ENCODE data around the gene LOXHD1. TPM values are rescaled to one million over a fixed set of nuclear protein-coding genes. Genes with fewer than 3 reads are reported as not detected.

LOXHD1 gene
- total RNA-seq, 1 donor from 2014 or later = not detected

DNA sequence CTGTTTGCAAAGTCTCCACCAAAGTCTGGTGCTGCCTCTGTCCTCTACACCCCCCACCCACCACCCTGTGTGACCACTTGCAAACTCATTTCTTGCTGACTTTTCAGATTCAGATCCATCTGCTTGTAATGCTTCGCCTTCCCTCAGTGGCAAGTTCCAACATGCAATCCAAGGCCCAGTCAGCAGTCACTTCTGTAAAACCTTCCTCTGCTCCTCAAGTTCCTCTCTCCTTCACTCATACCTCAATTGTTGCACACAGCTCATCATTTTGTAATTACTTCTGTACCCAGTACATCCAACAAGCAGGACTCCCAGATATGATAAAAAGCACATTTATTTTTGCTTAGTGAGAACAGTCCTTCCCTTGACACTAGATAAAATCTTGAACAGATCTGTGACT is 6.5 kb upstream of the LOXHD1 start:
- TF ChIP-seq POLR2AphosphoS5 (IDR thresholded peaks at IDR 0.05; ENCODE audit: insufficient read depth in 1 of 2, low read depth in 1 of 2) (no peak), POLR2A (IDR thresholded peaks at IDR 0.05) (no peak)
- TF ChIP-seq, protein P1, sequence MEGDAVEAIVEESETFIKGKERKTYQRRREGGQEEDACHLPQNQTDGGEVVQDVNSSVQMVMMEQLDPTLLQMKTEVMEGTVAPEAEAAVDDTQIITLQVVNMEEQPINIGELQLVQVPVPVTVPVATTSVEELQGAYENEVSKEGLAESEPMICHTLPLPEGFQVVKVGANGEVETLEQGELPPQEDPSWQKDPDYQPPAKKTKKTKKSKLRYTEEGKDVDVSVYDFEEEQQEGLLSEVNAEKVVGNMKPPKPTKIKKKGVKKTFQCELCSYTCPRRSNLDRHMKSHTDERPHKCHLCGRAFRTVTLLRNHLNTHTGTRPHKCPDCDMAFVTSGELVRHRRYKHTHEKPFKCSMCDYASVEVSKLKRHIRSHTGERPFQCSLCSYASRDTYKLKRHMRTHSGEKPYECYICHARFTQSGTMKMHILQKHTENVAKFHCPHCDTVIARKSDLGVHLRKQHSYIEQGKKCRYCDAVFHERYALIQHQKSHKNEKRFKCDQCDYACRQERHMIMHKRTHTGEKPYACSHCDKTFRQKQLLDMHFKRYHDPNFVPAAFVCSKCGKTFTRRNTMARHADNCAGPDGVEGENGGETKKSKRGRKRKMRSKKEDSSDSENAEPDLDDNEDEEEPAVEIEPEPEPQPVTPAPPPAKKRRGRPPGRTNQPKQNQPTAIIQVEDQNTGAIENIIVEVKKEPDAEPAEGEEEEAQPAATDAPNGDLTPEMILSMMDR (IDR thresholded peaks at IDR 0.05) = no peak
- Histone ChIP-seq H3K36me3 (no peaks in the 10 kb centered on the region), H3K4me1 (no peaks in the 10 kb centered on the region), H3K27me3 (no peaks in the 10 kb centered on the region), H3K4me3 (no peak overlapping the region), H3K27ac (no peak overlapping the region), H3K9me3 (no peaks in the 10 kb centered on the region)
- DNase-seq (ENCODE audit: extremely low spot score in 2 of 2) = no peak
- intact Hi-C loops (cut with DNase I) = loop anchor here (5.0 kb wide), 1 partner anchor 381 kb away; no protein-coding TSS in a partner anchor

DNA sequence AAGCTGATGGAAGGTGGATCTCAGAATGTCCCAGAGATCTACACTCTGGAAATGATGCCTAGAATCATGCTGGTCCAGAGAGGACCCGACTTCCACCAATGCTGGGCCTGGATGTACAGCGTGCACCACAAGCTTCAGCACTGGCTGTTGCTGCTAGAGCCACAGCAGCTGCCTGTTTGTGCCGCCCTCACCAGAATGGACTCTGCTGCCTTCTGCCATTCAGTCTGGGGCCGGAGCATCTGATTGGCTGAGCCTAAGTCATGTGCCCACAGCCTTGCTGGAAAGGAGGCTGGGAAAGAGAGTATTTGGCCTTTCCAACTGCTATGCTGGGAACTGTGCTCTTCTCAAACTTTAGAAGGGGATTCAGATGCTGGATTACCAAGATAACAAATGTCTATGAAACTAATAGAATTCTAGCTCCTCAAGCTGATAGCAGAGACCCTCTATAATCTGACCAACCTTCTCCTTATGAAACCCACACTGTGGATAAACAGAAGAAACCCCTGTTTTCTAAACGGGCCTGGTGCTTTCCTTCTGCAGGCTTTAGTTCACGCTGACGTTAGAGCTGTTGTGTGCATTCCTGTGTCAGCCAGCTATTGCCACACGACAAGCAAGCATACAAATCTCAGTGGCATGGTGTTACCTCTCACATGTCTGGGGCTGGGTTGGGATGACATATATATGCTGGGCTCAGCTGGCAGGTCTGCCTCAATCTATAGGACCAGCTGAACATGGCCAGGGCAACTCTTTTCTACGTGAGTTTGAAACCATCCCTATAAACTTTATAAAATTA is 4.1 kb upstream of the LOXHD1 start:
- Histone ChIP-seq H3K4me3 (no peak overlapping the region), H3K27me3 (no peaks in the 10 kb centered on the region), H3K27ac (no peak overlapping the region), H3K4me1 (no peaks in the 10 kb centered on the region), H3K36me3 (no peaks in the 10 kb centered on the region), H3K9me3 (no peaks in the 10 kb centered on the region)
- intact Hi-C loops (cut with DNase I) = loop anchor here (5.0 kb wide), 1 partner anchor 379 kb away; no protein-coding TSS in a partner anchor
- TF ChIP-seq POLR2A (IDR thresholded peaks at IDR 0.05) (no peak), POLR2AphosphoS5 (IDR thresholded peaks at IDR 0.05; ENCODE audit: insufficient read depth in 1 of 2, low read depth in 1 of 2) (no peak)
- TF ChIP-seq, protein P1 (IDR thresholded peaks at IDR 0.05) = no peak
- DNase-seq (ENCODE audit: extremely low spot score in 2 of 2) = no peak

DNA sequence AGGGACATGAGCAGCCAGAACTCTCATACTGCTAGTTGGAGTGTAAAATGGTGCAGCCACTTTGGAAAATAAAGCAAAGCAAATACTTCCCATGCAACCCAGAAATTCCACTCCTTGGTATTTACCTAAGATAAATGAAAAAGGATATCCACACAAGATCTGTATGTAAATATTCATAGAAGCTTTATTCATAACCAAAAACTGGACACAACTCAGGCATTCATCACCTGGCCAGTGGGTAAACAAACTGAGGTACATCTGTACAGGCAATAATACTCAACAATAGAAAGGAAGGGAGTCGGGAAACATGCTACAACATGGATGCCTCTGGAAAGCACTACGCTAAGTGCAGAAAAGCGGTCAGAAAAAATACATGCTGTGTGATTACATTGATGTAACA is 2.5 kb upstream of the LOXHD1 start:
- TF ChIP-seq POLR2AphosphoS5 (IDR thresholded peaks at IDR 0.05; ENCODE audit: insufficient read depth in 1 of 2, low read depth in 1 of 2) = no peak
- no peak overlapping the region for H3K27ac ChIP-seq
- intact Hi-C loops (cut with DNase I) = loop anchor here (5.0 to 10.0 kb wide), 2 partner anchors 487 to 505 kb away; a partner anchor contains a TSS
- no peaks in the 10 kb centered on the region for H3K4me1 ChIP-seq
- no peaks in the 10 kb centered on the region for H3K27me3 ChIP-seq
- H3K36me3 ChIP-seq = no peaks in the 10 kb centered on the region
- H3K9me3 ChIP-seq = no peaks in the 10 kb centered on the region
- no peak for DNase-seq (ENCODE audit: extremely low spot score in 2 of 2)
- no peak overlapping the region for H3K4me3 ChIP-seq

DNA sequence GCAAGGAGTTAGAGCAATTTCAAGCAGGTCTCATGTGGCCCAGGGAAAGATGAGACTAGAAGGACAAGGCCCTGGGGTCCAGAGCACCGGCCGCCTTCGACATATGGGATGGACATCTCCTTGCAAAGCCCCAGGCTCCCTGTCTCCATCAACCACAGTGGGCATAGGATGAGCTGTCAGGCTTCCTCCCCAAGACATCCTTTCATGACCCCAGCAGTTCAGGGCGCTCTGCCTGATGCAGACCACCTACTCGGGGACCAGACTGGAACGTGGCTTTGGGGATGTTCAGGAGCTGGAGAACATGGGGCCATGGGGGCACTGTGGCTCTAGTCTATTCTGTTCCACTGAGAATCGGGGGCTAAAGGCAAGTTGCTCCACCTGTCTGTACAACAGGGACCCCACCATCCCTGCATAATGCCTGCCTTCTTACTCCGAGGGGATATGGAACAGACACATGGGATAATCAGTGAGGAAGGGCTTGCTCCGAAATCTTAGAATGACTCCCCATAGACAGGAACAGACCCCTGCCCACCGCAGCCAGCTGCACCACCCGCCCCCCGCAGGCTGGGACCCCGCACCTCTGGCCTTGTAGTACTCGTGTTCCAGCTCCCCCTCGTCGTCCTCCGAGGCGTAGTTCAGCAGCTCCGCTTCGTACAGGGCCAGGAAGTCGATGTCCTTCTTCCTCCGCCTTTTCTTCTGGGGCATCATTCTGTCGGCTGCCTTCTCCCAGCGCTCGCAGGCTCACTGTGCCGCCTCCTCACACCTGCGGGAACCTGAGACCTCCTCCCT is 500 bp downstream of the LOXHD1 start:
- Histone ChIP-seq H3K36me3 (no peaks in the 10 kb centered on the region), H3K27me3 (no peaks in the 10 kb centered on the region), H3K27ac (no peak overlapping the region), H3K4me3 (no peak overlapping the region), H3K9me3 (no peaks in the 10 kb centered on the region), H3K4me1 (no peaks in the 10 kb centered on the region)
- TF ChIP-seq, protein P1 (IDR thresholded peaks at IDR 0.05) = no peak
- TF ChIP-seq POLR2A (IDR thresholded peaks at IDR 0.05) (no peak), POLR2AphosphoS5 (IDR thresholded peaks at IDR 0.05; ENCODE audit: insufficient read depth in 1 of 2, low read depth in 1 of 2) (no peak)
- intact Hi-C loops (cut with DNase I) = loop anchor here (5.0 to 10.0 kb wide), 2 partner anchors 484 to 502 kb away; a partner anchor contains a TSS
- no peak for DNase-seq (ENCODE audit: extremely low spot score in 2 of 2)

DNA sequence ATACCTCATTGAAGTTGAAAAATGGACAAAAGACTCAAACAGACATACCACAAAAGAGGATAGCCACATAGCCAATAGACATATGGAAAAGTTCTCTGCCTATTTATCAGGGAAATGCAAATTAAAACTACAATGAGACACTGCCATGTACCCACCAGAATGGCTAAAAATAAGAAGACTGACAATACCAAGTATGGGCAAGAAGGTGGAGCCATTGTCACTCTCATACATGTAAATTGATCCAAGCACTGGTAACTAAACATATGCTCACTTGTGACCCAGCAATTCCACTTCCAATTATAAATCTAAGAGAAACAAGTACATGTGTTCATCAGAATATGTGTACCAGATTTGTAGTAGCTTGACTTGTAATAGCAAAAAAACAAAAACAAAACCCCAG is 4.6 kb downstream of the LOXHD1 start:
- no peaks in the 10 kb centered on the region for H3K9me3 ChIP-seq
- no peak overlapping the region for H3K4me3 ChIP-seq
- no peak overlapping the region for H3K27ac ChIP-seq
- H3K4me1 ChIP-seq = no peaks in the 10 kb centered on the region
- H3K36me3 ChIP-seq = no peaks in the 10 kb centered on the region
- no peak for DNase-seq (ENCODE audit: extremely low spot score in 2 of 2)
- H3K27me3 ChIP-seq = no peaks in the 10 kb centered on the region
- intact Hi-C loops (cut with DNase I) = loop anchor here (10.0 kb wide), 1 partner anchor 498 kb away; no protein-coding TSS in a partner anchor
- TF ChIP-seq POLR2AphosphoS5 (IDR thresholded peaks at IDR 0.05; ENCODE audit: insufficient read depth in 1 of 2, low read depth in 1 of 2) (no peak), POLR2A (IDR thresholded peaks at IDR 0.05) (no peak)
- TF ChIP-seq, protein P1 (IDR thresholded peaks at IDR 0.05) = no peak

Data from vagina (tissue), 2 donors.